Gastroesophageal sphincter (tissue), 4 donors: ENCODE measurements around the gene CLASP1. TPM values are rescaled to one million over a fixed set of nuclear protein-coding genes. Genes with fewer than 3 reads are reported as not detected.

ENCODE experiments used
- ATAC-seq: fragments of 150-250 bp; one replicate; pipeline ENCODE4 v1.9.1; 2016; ENCODE audit warnings: mild to moderate bottlenecking, moderate library complexity
- H3K27ac ChIP-seq, 4 donors: fragments of 200-600 bp; sonication (generic) in 3 of 4; 1 replicate in 3 of 4; 2 replicates in 1 of 4; pipeline ENCODE4 v1.5.1; 2016 to 2019
- H3K27me3 ChIP-seq: fragments of 200-600 bp; sonication (generic); one replicate; pipeline ENCODE4 v1.5.1; 2019
- H3K36me3 ChIP-seq, 2 donors: fragments of 200-600 bp; sonication (generic); one replicate each; pipeline ENCODE4 v1.5.1; 2019; ENCODE audit warnings: control low read depth in 1 of 2
- H3K4me1 ChIP-seq, 3 donors: fragments of 200-600 bp; sonication (generic); 1 replicate in 2 of 3; 2 replicates in 1 of 3; pipeline ENCODE4 v1.5.1; 2016 to 2019; ENCODE audit warnings: control low read depth in 2 of 3
- H3K4me3 ChIP-seq, 2 donors: fragments of 200-600 bp; sonication (generic); one replicate each; pipeline ENCODE4 v1.5.1; 2019; ENCODE audit warnings: mild to moderate bottlenecking in 1 of 2, moderate library complexity in 1 of 2
- H3K9me3 ChIP-seq, 3 donors: fragments of 200-600 bp; sonication (generic); one replicate each; pipeline ENCODE4 v1.5.1; 2017 to 2019; ENCODE audit warnings: control low read depth in 2 of 3
- EP300 ChIP-seq: sonication (generic); formaldehyde crosslinking; IDR thresholded peaks from one replicate; pipeline ENCODE4 v1.6.1; 2017; ENCODE audit warnings: antibody characterized with exemption, mild to moderate bottlenecking
- POLR2A ChIP-seq, 2 donors: fragments of 450-650 bp; IDR thresholded peaks; one replicate each; pipeline ENCODE4 v1.6.1; 2017; ENCODE audit warnings: antibody characterized with exemption in 2 of 2, mild to moderate bottlenecking in 2 of 2, moderate library complexity in 1 of 2
- POLR2AphosphoS5 ChIP-seq: sonication (generic); formaldehyde crosslinking; IDR thresholded peaks from one replicate; pipeline ENCODE4 v1.6.1; 2017; ENCODE audit warnings: antibody characterized with exemption
- whole genome bisulfite sequencing, 2 donors: methylation state at CpG; one replicate each; pipeline ENCODE4 v1.1.5; 2018; ENCODE audit warnings: low coverage in 1 of 2; 5-methylcytosine and 5-hydroxymethylcytosine counted together
- total RNA-seq, 4 donors: library from RNA; depleted of rRNA; stranded (reverse); fragments of >200 nt; gene quantifications; one replicate each; pipeline ENCODE4 v1.1.0, GENCODE V29; 2016
- TF ChIP-seq, protein P1 (sequence below), 4 experiments: fragments of 200-600 bp in 2 of 4; fragments of 450-650 bp in 2 of 4; sonication (generic) in 1 of 4; IDR thresholded peaks; one replicate each; pipeline ENCODE4 v1.5.1; 2017 to 2019; ENCODE audit warnings: antibody characterized with exemption in 4 of 4, mild to moderate bottlenecking in 2 of 4, moderate library complexity in 2 of 4

Gene CLASP1
- total RNA-seq, 4 donors from 2014 or later = 72.0 to 108 (median 84.7) TPM

DNA sequence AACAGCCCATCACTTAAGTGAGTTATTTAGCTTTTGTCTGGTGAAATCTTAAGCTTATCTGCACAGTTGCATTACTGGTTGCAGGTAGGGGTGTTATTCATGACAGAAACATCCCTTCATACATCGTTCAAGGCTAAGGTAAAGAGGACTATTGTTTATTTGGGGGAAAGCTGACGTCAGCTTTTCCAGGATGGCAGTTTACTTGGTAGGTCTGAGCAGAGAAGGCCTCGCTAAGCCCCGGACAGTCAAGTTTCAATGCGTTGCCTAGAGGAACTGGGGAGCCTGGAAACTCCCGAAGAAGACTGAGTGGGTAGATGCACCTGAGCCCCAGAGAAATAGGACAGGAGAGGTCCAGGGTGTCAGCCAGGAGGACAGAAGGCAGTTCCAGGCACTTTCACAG lies 116.4 kb downstream of the CLASP1 start:
- H3K36me3 ChIP-seq = no peaks in the 10 kb centered on the region
- H3K4me3 ChIP-seq = no peak overlapping the region
- 28 to 40% methylated on average over 2 to 3 of the region's 6 CpGs for WGBS, 2 donors
- H3K27me3 ChIP-seq = no peaks in the 10 kb centered on the region
- H3K27ac ChIP-seq = peak overlapping the region in 1 of 4 donors; percentile 9
- ATAC-seq = no peak
- peaks cover 0 to 73% (median 11%) of the 10 kb centered on the region in 3 donors for H3K4me1 ChIP-seq
- no peaks in the 10 kb centered on the region for H3K9me3 ChIP-seq
- no peak for TF ChIP-seq EP300
- no peak for TF ChIP-seq POLR2A (IDR thresholded peaks at IDR 0.05)
- TF ChIP-seq POLR2AphosphoS5 = no peak
- TF ChIP-seq, protein P1, sequence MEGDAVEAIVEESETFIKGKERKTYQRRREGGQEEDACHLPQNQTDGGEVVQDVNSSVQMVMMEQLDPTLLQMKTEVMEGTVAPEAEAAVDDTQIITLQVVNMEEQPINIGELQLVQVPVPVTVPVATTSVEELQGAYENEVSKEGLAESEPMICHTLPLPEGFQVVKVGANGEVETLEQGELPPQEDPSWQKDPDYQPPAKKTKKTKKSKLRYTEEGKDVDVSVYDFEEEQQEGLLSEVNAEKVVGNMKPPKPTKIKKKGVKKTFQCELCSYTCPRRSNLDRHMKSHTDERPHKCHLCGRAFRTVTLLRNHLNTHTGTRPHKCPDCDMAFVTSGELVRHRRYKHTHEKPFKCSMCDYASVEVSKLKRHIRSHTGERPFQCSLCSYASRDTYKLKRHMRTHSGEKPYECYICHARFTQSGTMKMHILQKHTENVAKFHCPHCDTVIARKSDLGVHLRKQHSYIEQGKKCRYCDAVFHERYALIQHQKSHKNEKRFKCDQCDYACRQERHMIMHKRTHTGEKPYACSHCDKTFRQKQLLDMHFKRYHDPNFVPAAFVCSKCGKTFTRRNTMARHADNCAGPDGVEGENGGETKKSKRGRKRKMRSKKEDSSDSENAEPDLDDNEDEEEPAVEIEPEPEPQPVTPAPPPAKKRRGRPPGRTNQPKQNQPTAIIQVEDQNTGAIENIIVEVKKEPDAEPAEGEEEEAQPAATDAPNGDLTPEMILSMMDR (IDR thresholded peaks at IDR 0.05) = no peak

DNA sequence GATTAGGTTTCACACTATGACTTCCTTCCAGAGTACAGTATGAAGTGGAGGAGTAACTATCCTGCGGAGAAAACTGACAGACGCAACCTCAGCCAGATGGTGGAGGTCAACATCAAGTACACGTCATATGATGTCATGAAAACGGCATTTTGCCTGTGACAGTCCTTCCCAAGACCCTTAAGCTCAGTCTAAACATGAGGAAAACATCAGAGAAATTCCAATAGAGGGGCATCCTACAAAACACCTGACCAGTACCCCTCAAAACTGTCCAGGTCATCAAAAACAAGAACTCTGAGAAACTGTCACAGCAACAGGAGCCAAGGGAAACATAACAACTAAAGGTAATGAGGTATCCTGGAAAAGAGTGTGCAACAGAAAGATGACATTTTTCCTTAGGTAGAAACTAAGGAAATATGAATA lies 116.9 kb downstream of the CLASP1 start:
- ATAC-seq = no peak
- no peaks in the 10 kb centered on the region for H3K9me3 ChIP-seq
- TF ChIP-seq POLR2AphosphoS5 (no peak), POLR2A (IDR thresholded peaks at IDR 0.05) (no peak), EP300 (no peak)
- TF ChIP-seq, protein P1 (IDR thresholded peaks at IDR 0.05) = no peak
- no peaks in the 10 kb centered on the region for H3K27me3 ChIP-seq
- H3K4me3 ChIP-seq = no peak overlapping the region
- H3K4me1 ChIP-seq = peaks cover 0 to 79% (median 11%) of the 10 kb centered on the region in 3 donors
- WGBS, 2 donors = 29 to 33% methylated on average over 4 of the region's 4 CpGs
- H3K27ac ChIP-seq = peak overlapping the region in 1 of 4 donors; percentile 89
- H3K36me3 ChIP-seq = peaks cover 0 to 4% of the 10 kb centered on the region in 2 donors

DNA sequence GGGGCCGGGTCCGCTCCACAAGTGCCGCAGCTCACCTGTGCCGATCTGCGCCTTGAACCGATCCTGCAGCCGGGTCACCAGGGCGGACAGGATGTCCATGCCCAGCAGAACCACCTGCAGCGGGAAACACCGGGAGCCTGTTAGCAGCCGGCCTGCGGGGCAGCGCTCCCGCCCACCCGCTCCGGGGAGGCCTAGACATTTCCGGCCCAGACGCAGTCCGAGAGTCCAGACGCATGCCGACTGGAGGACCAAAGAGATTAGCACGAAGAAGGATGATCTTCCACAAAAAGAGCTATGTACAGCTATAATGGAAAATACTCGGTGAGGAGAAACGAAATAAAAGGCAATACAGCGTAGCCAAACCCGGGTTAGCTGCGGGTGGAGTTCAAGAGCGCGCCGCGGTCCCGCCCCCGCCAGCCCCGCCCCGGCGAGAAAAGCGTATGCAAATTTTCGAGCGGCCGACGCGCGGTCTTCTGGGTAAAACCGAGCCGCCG lies 119.0 kb downstream of the CLASP1 start:
- peaks cover 0 to 81% (median 11%) of the 10 kb centered on the region in 3 donors for H3K4me1 ChIP-seq
- peak; percentile 83 for ATAC-seq
- 0% methylated on average over 25 of the region's 46 CpGs; no CpG with 5 or more reads in 1 of the 2 donors for WGBS, 2 donors

DNA sequence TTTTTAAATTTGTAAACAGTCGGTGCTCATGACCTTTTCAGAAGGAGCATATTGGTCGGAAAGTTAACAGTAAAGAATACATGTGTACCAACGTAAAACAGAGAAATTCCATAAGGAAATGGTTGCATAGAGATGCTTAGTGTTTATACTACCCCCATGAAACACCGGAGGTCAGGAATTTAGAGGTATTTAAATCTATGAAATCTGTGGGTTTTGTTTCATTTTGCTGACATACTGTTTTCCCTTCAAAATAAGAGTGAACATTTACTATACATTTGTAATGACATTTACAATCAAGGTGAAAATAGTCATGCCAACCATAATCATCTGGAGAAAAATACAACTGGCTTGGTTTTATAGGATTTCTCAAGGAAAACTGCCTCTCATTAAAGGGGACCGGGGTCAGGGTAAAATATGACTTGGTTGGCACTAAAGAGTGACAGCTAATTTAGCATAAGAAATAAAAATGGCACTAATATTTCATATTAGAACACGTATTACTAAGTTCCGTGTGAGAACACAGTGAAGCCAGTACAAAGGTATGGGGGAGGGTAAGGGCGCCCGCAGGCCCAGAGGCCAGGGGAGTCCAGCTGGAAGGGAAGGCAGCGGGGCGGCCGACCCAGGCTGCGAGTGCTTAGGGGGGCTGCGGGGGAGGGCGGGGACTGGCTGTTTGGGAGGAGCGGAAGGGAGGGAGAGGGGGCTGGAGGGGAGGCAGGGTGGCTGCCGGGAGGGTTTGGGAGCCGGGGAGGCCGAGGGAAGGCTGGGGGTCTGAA lies 119.6 kb downstream of the CLASP1 start:
- Histone ChIP-seq H3K4me1 (peaks cover 0 to 75% (median 11%) of the 10 kb centered on the region in 3 donors), H3K9me3 (no peaks in the 10 kb centered on the region), H3K27me3 (no peaks in the 10 kb centered on the region), H3K36me3 (peaks cover 0 to 21% of the 10 kb centered on the region in 2 donors), H3K27ac (peak overlapping the region; percentile 83 to 91 (median 87)), H3K4me3 (peak overlapping the region; percentile 44 to 77)
- ATAC-seq = peak; percentile 22
- TF ChIP-seq POLR2A (IDR thresholded peaks at IDR 0.05) (no peak), EP300 (no peak), POLR2AphosphoS5 (no peak)
- TF ChIP-seq, protein P1 (IDR thresholded peaks at IDR 0.05) = no peak
- WGBS, 2 donors = 9 to 13% methylated on average over 9 to 10 of the region's 19 CpGs

More for the DNA sequence above, 119.0 kb downstream of the CLASP1 start:
- H3K36me3 ChIP-seq = peaks cover 0 to 14% of the 10 kb centered on the region in 2 donors
- no peaks in the 10 kb centered on the region for H3K9me3 ChIP-seq
- no peaks in the 10 kb centered on the region for H3K27me3 ChIP-seq
- peak overlapping the region; percentile 44 to 77 for H3K4me3 ChIP-seq
- TF ChIP-seq POLR2A (IDR thresholded peaks at IDR 0.05) (no peak), POLR2AphosphoS5 (no peak), EP300 (no peak)
- TF ChIP-seq, protein P1 (IDR thresholded peaks at IDR 0.05) = no peak
- peak overlapping the region; percentile 83 to 91 (median 87) for H3K27ac ChIP-seq
